BJ (cell line): ENCODE measurements around the gene BPGM. TPM values are rescaled to one million over a fixed set of nuclear protein-coding genes. Genes with fewer than 3 reads are reported as not detected.
A peak's percentile ranks its signal among the peaks of the same experiment; 100 is the strongest.

Source experiments
- CTCF ChIA-PET: fragments of 350-600 bp; formaldehyde crosslinking; extraction: SDS; loops from one replicate; lab custom pipeline; 2021; ENCODE audit warnings: antibody characterized with exemption, inconsistent platforms; lab: Yijun Ruan, JAX
- POLR2A ChIA-PET: fragments of 300-600 bp; sonication (Branson Sonifier 250); formaldehyde crosslinking; extraction: SDS; loops from one replicate; lab custom pipeline; 2021; ENCODE audit warnings: antibody characterized with exemption; lab: Charles Lee
- DNase-seq: peaks from one replicate; pipeline ENCODE4 v3.0.0-alpha.2; 2011; ENCODE audit warnings: low read depth
- H3K27me3 ChIP-seq: 2 replicates; pipeline ENCODE4 v1.6.0; 2011; ENCODE audit warnings: low read length; ENCODE audit not compliant: control insufficient read depth, insufficient read depth
- H3K36me3 ChIP-seq: 2 replicates; pipeline ENCODE4 v1.5.1; 2011; ENCODE audit warnings: low read length; ENCODE audit not compliant: control insufficient read depth, insufficient read depth
- H3K4me3 ChIP-seq: 2 replicates; pipeline ENCODE4 v1.5.1; 2011; ENCODE audit warnings: low read depth, mild to moderate bottlenecking, control low read depth, low read length
- polyA plus RNA-seq: library from polyadenylated mRNA; depleted of rRNA; stranded (reverse); fragments of >200 nt; gene quantifications from 2 replicates; pipeline ENCODE4 v1.2.3, GENCODE V29; 2011
- TF ChIP-seq, protein P1 (sequence below): IDR thresholded peaks from 2 replicates; pipeline ENCODE4 v1.5.1; 2011; ENCODE audit warnings: low read depth, mild to moderate bottlenecking, control low read depth, inconsistent platforms, low read length, moderate library complexity; ENCODE audit not compliant: insufficient read depth

Gene BPGM
- polyA plus RNA-seq, 1 experiment, result 14.1 TPM

DNA sequence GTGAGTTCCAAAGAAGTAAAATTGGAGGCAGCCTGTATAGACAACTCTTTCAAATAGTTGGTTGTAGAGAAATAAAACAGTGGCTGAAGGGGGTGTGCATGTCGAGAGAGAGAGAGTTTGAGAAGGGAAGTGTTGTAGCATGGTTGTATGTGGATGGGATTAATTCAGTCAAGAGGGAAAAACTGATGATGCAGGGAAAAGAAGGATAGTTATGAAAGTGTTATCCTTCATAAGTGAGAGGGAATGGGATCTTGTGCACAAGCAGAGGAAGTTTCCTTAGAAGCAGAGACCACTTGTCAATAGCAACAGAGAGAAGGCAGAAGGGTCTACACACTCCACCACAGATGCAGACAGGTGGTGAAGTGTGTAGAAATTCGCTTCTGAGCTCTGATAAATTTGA lies 30.0 kb upstream of the BPGM start:
- ChIA-PET POLR2A (no interaction called here), CTCF (interaction anchor here (1.3 kb wide), 1 partner anchor 30 kb away, joined by 5 read pairs; the partner anchor contains the start of gene BPGM)
- TF ChIP-seq, protein P1, sequence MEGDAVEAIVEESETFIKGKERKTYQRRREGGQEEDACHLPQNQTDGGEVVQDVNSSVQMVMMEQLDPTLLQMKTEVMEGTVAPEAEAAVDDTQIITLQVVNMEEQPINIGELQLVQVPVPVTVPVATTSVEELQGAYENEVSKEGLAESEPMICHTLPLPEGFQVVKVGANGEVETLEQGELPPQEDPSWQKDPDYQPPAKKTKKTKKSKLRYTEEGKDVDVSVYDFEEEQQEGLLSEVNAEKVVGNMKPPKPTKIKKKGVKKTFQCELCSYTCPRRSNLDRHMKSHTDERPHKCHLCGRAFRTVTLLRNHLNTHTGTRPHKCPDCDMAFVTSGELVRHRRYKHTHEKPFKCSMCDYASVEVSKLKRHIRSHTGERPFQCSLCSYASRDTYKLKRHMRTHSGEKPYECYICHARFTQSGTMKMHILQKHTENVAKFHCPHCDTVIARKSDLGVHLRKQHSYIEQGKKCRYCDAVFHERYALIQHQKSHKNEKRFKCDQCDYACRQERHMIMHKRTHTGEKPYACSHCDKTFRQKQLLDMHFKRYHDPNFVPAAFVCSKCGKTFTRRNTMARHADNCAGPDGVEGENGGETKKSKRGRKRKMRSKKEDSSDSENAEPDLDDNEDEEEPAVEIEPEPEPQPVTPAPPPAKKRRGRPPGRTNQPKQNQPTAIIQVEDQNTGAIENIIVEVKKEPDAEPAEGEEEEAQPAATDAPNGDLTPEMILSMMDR, result no peak
- Histone ChIP-seq H3K36me3 (no peaks in the 10 kb centered on the region), H3K4me3 (no peak overlapping the region), H3K27me3 (no peaks in the 10 kb centered on the region)
- no peak for DNase-seq

DNA sequence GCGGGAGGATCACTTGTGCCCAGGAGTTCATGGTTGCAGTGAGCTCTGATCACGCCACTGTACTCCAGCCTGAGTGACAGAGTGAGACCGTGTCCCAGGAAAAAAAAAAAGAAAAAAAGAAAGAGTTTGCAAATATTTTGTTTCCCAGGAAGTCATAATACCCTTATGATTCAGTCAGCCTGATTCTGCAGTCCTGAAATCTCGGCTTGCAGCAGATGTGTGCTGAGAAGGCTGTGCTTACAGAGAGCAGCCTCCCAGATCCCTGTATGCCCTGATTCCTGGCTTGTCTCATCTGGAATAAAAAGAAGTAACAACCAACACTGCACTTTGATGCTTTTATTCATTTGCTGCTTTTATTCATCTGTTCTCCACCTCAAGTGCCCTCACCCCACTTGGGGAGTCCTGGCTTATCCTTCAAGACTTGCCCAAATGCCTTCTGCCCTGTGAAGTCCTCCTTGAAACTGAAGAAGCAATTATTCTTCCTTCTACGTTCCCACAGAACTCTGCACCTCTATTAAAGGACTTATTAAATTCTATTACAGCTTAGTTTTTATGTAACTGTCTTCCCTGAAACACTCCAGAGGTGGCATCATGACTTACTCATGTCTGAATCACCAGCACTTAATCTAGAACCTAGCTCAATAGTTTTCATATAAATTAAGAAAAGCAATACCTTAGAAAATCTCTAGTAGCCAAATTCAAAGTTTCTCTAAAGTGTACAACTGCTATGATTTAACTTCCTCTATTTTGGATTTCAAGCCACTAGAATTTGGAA lies 27.7 kb upstream of the BPGM start:
- no peak overlapping the region for H3K4me3 ChIP-seq
- ChIA-PET CTCF (interaction anchor here (1.0 to 1.6 kb wide), 4 partner anchors 8 to 71 kb away, joined by 3 to 6 read pairs (median 4); no protein-coding TSS in a partner anchor), POLR2A (no interaction called here)
- H3K36me3 ChIP-seq, result no peaks in the 10 kb centered on the region
- no peak for DNase-seq
- TF ChIP-seq, protein P1, result no peak
- no peaks in the 10 kb centered on the region for H3K27me3 ChIP-seq

DNA sequence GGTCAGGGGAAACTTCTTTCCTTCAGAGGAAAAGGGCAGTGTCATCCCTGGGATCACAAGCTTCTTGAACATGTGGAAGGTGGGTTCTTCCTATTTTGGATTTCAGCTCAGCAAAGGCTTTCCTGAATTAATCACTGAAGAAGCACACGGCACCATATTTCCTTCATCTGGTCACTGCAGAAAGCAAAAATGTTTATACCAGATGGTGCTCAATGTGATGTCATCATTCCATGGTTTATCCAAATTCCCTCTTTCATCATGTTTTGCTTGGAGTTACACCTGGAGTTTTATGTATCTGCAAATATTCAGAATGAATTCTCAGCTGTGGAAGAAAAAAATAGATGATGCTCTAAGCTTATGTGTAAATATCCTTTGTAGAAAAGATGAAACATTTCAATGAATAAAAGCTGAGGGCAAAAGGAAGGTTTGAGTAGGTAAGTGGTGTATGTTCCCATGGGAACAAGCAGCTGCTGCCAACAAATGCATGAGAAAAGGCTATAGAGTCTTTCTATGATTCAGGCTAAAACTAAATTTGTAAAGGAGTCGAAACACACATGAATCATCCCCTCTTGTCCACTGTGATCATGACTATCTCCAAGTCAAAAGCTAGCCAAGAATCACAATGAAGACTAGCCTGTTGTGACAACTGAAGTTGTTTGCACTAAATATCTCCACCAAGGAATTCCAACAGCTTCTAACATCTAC lies 26.9 kb upstream of the BPGM start:
- TF ChIP-seq, protein P1, result no peak
- CTCF ChIA-PET, result interaction anchor here (0.7 to 1.6 kb wide), 7 partner anchors 9 to 161 kb away, joined by 3 to 6 read pairs (median 3); partner anchors contain the start of gene AKR1B1
- Histone ChIP-seq H3K27me3 (no peaks in the 10 kb centered on the region), H3K36me3 (no peaks in the 10 kb centered on the region), H3K4me3 (no peak overlapping the region)
- POLR2A ChIA-PET, result no interaction called here
- DNase-seq, result peak; percentile 81

DNA sequence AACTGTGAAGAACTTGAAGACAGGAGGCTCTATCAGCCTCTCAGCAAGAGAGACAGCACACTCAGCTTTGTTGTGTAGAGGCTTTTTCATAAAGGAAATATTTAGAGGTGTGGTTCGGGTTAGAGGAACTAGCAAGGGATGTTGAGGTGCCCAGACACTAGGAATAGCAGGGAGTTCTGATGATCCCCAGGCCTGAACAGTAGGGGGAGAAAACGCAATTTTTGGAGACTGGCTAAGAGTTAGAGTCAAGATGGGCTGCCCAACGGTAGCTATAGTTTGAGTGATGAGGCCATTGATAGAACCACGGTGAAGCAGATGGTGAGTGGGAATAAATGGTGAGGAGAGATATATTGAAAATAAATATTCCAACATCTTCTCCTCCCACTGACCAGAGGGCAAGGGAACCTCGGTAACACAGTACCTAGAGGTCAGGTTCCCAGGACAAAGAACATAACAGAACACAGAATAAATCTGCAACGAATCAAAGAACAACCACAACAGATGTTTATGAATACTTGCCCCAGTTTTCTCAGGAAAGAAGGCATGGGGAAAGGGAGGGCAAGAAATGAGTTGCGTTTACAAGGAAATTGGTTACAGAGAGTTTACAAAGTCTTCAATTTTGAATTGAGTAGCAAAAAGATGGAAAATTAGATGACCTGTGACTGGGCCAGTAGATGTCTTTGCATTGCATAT lies 24.2 kb upstream of the BPGM start:
- no peak overlapping the region for H3K4me3 ChIP-seq
- no peak for DNase-seq
- ChIA-PET CTCF (interaction anchor here (2.3 kb wide), 1 partner anchor 10 kb away, joined by 10 read pairs; no protein-coding TSS in a partner anchor), POLR2A (no interaction called here)
- no peaks in the 10 kb centered on the region for H3K27me3 ChIP-seq
- no peaks in the 10 kb centered on the region for H3K36me3 ChIP-seq
- TF ChIP-seq, protein P1, result no peak
